ENCODE results near the gene SPTBN5.

Gene SPTBN5

DNA sequence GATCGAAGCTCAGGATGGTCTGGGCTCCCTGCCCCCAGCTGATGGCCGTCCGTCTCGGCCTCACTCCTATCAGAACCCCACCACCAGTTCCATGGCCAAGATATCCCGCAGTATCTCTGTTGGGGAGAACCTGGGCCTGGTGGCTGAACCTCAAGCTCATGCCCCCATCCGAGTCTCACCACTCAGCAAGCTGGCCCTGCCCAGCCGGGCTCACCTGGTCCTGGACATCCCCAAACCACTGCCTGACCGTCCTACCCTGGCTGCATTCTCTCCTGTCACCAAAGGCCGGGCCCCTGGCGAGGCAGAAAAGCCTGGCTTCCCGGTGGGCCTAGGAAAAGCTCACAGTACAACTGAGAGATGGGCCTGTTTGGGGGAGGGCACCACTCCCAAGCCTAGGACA, 70.4 kb downstream of the SPTBN5 start:
- ChIA-PET CTCF (interaction anchor here (0.6 to 1.1 kb wide), 2 partner anchors 12 to 155 kb away, joined by 3 read pairs; no protein-coding TSS in a partner anchor), POLR2A (ENCODE audit: low non-redundant PET) (no interaction called here)

DNA sequence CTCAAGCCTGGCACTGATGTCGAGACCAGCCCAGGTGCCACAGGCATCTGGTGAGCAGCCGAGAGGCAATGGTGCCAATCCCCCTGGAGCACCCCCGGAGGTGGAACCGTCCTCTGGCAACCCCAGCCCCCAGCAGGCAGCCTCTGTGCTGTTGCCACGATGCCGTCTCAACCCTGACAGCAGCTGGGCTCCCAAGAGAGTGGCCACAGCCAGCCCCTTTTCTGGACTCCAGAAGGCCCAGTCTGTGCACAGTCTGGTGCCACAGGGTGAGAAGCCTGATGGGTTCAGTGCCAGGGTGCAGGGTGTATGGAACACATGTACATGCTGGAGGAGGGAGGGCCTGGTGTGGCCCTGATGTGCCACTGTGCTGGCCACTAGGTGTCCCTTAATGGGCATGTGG, 70.9 kb downstream of the SPTBN5 start:
- ChIA-PET CTCF (interaction anchor here (0.6 to 1.1 kb wide), 2 partner anchors 11 to 155 kb away, joined by 3 read pairs; no protein-coding TSS in a partner anchor), POLR2A (ENCODE audit: low non-redundant PET) (no interaction called here)
- TF ChIP-seq, protein P1, sequence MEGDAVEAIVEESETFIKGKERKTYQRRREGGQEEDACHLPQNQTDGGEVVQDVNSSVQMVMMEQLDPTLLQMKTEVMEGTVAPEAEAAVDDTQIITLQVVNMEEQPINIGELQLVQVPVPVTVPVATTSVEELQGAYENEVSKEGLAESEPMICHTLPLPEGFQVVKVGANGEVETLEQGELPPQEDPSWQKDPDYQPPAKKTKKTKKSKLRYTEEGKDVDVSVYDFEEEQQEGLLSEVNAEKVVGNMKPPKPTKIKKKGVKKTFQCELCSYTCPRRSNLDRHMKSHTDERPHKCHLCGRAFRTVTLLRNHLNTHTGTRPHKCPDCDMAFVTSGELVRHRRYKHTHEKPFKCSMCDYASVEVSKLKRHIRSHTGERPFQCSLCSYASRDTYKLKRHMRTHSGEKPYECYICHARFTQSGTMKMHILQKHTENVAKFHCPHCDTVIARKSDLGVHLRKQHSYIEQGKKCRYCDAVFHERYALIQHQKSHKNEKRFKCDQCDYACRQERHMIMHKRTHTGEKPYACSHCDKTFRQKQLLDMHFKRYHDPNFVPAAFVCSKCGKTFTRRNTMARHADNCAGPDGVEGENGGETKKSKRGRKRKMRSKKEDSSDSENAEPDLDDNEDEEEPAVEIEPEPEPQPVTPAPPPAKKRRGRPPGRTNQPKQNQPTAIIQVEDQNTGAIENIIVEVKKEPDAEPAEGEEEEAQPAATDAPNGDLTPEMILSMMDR (conservative IDR thresholded peaks at IDR 0.05; ENCODE audit: low read depth): no peak
- DNase-seq (ENCODE audit: low spot score): no peak
- peak overlapping the region; percentile 88 for H3K27ac ChIP-seq

More for the DNA sequence above, 70.4 kb downstream of the SPTBN5 start:
- DNase-seq (ENCODE audit: low spot score): no peak
- TF ChIP-seq, protein P1 (conservative IDR thresholded peaks at IDR 0.05; ENCODE audit: low read depth): no peak
- peak overlapping the region; percentile 88 for H3K27ac ChIP-seq

DNA sequence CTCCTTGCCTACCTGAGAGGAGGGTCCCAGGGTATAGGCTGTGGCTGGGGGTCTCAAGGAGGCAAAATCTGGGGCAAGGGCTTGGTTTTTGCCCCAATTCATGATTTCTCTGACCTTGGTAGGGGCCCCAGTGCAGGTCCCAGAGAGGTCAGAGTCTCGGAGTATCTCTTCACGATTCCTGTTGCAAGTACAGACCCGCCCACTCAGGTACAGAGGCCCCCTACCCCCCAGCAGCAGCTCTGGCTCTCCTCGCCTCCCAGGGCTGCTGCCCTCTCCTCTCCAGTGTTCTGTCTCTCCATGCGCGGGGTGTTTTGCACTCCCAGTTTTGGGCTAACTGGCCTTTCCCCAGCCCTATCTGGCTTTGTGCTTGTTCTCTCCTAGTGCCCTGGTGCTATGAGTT, 71.4 kb downstream of the SPTBN5 start:
- H3K27ac ChIP-seq: peak overlapping the region; percentile 88
- DNase-seq (ENCODE audit: low spot score): no peak
- POLR2A ChIA-PET (ENCODE audit: low non-redundant PET): no interaction called here
- CTCF ChIA-PET: interaction anchor here (0.5 to 1.1 kb wide), 2 partner anchors 11 to 1110 kb away, joined by 3 to 6 read pairs; no protein-coding TSS in a partner anchor
- TF ChIP-seq, protein P1 (conservative IDR thresholded peaks at IDR 0.05; ENCODE audit: low read depth): no peak

DNA sequence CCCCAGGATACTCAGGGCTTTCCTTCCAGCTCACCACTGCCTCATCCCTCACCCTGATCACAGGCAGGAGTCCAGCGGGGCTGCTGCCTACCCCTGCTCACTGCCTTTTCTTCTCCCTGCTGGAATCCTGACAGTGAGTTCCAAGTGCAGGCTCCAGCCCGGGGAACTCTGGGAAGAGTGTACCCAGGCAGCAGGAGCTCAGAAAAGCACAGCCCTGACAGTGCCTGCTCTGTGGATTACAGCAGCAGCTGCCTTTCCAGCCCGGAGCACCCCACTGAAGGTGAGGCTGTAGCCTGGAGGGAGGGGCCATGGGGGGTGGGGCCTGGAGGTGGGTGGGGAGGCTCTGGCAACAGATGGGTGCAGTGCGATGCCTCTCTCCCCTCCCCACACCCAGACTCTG, 72.0 kb downstream of the SPTBN5 start:
- TF ChIP-seq, protein P1 (conservative IDR thresholded peaks at IDR 0.05; ENCODE audit: low read depth): no peak
- H3K27ac ChIP-seq: peak overlapping the region; percentile 88
- ChIA-PET POLR2A (ENCODE audit: low non-redundant PET) (no interaction called here), CTCF (interaction anchor here (0.5 kb wide), 1 partner anchor 1109 kb away, joined by 6 read pairs; no protein-coding TSS in a partner anchor)
- DNase-seq (ENCODE audit: low spot score): no peak

DNA sequence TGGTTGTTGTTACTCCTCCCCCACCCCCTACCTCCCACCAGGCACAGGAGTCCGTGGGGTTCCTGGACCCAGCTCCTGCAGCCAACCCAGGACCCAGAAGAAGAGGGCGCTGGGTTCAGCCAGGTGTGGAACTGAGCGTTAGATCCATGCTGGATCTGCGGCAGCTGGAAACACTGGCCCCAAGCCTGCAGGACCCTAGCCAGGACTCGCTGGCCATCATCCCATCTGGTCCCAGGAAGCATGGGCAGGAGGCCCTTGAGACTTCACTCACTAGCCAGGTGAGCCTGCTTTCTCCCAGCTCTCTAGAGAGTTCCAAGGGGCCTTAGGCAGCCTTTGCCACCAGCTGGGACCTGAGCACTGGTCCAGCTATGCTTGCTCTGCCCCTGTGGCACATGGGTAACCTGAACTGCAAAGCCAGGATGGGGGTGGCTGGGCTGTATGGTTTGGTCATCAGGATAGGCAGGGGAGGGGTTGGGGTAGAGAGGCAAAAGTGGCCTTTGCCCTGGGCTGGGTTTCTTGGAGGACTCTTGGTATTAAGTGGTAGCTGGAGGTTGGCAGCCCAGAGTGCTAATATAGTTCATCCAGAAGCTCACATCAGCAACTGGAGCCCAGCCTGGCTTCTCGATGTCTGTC, 72.9 kb downstream of the SPTBN5 start:
- TF ChIP-seq, protein P1 (conservative IDR thresholded peaks at IDR 0.05; ENCODE audit: low read depth): no peak
- peak overlapping the region; percentile 88 for H3K27ac ChIP-seq
- DNase-seq (ENCODE audit: low spot score): no peak
- ChIA-PET CTCF (interaction anchor here (1.4 kb wide), 1 partner anchor 14 kb away, joined by 3 read pairs; no protein-coding TSS in a partner anchor), POLR2A (ENCODE audit: low non-redundant PET) (interaction anchor here (0.6 to 0.7 kb wide), 2 partner anchors 47 to 802 kb away, joined by 3 read pairs; partner anchors contain the start of gene MAPKBP1)

DNA sequence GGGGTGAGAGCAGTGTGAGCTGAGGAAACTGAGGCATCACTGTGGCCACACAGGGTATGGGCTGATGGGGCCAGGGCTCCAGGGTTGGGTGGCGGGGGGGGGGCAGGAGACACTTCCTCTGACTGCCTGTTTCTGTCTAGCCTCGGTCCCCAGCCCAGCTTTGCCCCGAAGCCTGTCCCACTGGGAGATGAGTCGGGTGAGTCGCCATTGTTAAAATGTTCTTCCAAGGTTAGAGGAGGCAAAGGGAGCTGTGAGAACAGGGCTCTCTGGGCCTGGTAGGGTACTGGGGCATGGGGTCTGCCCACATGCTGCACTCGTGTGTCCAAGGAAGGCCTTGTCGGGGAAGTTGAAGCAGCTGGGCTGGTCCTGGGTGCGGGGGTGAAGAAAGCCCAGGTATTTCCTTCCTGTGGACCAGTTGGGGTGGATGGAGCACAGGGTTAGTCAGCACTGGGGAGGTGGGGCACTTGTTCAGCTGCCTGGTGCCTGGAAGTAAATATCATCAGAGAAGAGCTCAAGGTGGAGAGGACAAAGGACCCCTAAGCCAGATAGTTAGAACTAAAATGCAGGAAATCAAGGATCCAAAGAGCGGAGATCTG, 74.3 kb downstream of the SPTBN5 start:
- no peak for DNase-seq (ENCODE audit: low spot score)
- ChIA-PET CTCF (interaction anchor here (0.6 to 1.4 kb wide), 3 partner anchors 8 to 13 kb away, joined by 3 to 4 read pairs (median 3); no protein-coding TSS in a partner anchor), POLR2A (ENCODE audit: low non-redundant PET) (no interaction called here)
- TF ChIP-seq, protein P1 (conservative IDR thresholded peaks at IDR 0.05; ENCODE audit: low read depth): no peak
- peak overlapping the region; percentile 88 for H3K27ac ChIP-seq

Data from RWPE1 (cell line).